Measurements from ENCODE around the gene SETDB2.

The SETDB2 gene

GRCh38 chr13:49456156-49456555 lies 12.1 kb downstream of the SETDB2 start:
- DNase-seq (ENCODE audit: low read depth, low spot score), result no peak
- no peak overlapping the region for H3K4me3 ChIP-seq (ENCODE audit: low read length)

DNA sequence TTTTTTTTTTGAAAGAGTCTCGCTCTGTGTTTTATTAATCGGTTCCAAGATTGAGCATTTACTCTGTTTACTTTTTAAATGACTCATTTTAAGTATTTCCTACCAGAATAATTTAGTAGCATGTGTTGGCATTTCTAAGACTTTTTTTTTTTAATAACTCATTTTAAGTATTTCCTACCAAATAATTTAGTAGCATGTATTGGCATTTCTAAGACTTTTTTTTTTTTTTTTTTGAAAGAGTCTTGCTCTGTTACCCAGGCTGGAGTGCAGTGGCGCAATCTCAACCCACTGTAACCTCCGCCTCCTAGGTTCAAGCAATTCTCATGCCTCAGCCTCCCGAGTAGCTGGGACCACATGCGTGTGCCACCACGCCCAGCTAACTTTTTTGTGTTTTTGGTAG lies 13.1 kb downstream of the SETDB2 start:
- DNase-seq (ENCODE audit: low read depth, low spot score), result no peak
- H3K4me3 ChIP-seq (ENCODE audit: low read length), result no peak overlapping the region

DNA sequence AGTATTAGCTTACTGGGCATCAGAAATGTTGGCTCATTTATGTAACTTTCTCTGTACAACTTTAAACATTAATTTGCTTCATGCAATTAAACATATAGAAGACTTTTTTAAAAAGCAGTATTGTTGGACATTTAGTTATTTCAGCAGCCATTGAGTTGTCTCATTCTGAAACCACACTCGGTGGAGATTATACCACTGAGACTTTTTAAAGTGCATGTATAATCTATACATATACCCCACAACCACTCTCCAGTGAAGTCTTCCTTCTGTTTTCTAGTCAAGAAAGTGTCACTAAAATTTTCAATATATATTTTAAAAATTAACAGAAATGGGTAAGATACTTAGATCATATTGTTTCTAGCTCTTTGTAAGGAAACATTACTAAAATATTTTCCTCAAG lies 15.5 kb downstream of the SETDB2 start:
- no peak for DNase-seq (ENCODE audit: low read depth, low spot score)
- H3K4me3 ChIP-seq (ENCODE audit: low read length), result no peak overlapping the region

DNA sequence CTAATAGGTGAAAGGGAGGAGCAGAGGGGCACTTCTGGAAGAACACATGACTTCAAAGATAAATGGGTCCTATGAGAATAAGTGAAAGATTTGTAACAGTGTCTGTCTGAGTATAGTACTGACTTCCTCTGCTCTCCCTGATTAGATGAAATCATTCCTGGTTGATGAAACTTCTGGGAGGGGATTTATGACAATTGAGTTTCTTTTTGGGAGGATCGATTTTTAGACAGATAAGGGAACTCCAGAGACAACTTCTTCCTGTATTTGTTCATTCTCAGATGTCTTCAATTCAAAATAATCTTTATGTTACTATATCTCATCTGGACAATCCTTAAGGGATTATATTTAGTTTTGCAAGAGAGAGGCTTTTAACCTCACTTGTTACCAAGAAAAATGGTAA lies 20.0 kb downstream of the SETDB2 start:
- H3K4me3 ChIP-seq (ENCODE audit: low read length), result no peak overlapping the region
- DNase-seq (ENCODE audit: low read depth, low spot score), result no peak

- no peak for DNase-seq (ENCODE audit: low read depth, low spot score)
- no peak overlapping the region for H3K4me3 ChIP-seq (ENCODE audit: low read length)
Observed at GRCh38 chr13:49464621-49465325, 20.7 kb downstream of the SETDB2 start.

DNA sequence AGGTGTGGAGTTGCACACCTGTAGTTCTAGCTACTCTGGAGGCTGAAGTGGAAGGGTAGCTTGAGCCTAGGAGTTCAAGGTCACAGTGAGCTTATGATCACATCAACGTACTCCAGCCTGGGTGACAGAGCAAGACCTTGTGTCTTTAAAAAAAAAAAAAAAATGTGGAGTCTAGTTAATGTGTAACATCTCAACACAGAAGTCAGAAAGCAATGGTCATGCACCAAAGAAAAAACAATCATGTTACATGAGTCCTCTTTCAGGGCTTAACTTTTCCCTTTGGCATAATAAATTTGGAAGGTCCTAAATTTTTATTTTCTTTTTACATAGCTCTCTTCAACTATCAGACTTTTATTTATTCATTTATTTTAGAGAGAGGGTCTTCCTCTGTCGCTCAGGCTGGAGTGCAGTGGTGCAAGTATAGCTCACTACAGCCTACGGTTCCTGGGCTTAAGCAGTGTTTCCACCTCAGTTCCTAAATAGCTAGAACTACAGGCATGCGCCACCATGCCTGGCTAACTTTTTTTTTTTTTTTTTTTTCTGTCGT lies 22.3 kb downstream of the SETDB2 start:
- no peak overlapping the region for H3K4me3 ChIP-seq (ENCODE audit: low read length)
- no peak for DNase-seq (ENCODE audit: low read depth, low spot score)

GRCh38 chr13:49472186-49472585 lies 28.1 kb downstream of the SETDB2 start:
- no peak overlapping the region for H3K4me3 ChIP-seq (ENCODE audit: low read length)
- DNase-seq (ENCODE audit: low read depth, low spot score), result no peak

DNA sequence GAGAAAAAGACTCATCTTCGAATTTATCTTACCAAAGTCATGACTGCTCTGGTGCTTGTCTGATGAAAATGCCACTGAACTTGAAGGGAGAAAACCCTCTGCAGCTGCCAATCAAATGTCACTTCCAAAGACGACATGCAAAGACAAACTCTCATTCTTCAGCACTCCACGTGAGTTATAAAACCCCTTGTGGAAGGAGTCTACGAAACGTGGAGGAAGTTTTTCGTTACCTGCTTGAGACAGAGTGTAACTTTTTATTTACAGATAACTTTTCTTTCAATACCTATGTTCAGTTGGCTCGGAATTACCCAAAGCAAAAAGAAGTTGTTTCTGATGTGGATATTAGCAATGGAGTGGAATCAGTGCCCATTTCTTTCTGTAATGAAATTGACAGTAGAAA lies 32.5 kb downstream of the SETDB2 start:
- no peak overlapping the region for H3K4me3 ChIP-seq (ENCODE audit: low read length)
- DNase-seq (ENCODE audit: low read depth, low spot score), result no peak

- no peak overlapping the region for H3K4me3 ChIP-seq (ENCODE audit: low read length)
- no peak for DNase-seq (ENCODE audit: low read depth, low spot score)
Observed at GRCh38 chr13:49481788-49482187, 37.7 kb downstream of the SETDB2 start.

DNA sequence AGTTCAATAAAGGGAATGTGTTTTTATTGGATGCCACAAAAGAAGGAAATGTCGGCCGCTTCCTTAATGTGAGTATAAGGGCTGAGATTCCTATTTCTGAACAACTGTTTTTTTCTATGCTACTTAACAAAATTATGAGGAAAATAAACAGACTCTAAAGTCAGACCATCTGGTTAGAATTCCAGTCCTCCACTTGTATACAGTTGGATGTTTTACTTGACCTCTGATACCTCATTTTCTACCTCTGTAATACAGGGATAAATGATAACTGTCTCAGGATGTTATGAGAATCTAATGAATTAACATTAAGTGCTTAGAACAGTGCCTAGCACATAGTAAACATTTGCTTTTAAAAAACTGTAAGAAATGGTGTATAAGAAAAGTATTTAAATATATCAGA lies 44.5 kb downstream of the SETDB2 start:
- DNase-seq (ENCODE audit: low read depth, low spot score), result no peak
- H3K4me3 ChIP-seq (ENCODE audit: low read length), result no peak overlapping the region

- no peak for DNase-seq (ENCODE audit: low read depth, low spot score)
Observed at GRCh38 chr13:49494645-49495044, 50.6 kb downstream of the SETDB2 start.

GRCh38 chr13:49495783-49496762 lies 52.0 kb downstream of the SETDB2 start, which contains the start of gene PHF11:
PHF11 (plus strand) TSS chr13:49495953; CDS start chr13:49496002, 49 bp downstream.
- peak; percentile 74 for DNase-seq (ENCODE audit: low read depth, low spot score)
- H3K4me3 ChIP-seq (ENCODE audit: low read length), result peak within 1 kb of the TSS; percentile 63

More at GRCh38 chr13:49494645-49495044, 50.6 kb downstream of the SETDB2 start:
- H3K4me3 ChIP-seq (ENCODE audit: low read length), result peak overlapping the region; percentile 63

DNA sequence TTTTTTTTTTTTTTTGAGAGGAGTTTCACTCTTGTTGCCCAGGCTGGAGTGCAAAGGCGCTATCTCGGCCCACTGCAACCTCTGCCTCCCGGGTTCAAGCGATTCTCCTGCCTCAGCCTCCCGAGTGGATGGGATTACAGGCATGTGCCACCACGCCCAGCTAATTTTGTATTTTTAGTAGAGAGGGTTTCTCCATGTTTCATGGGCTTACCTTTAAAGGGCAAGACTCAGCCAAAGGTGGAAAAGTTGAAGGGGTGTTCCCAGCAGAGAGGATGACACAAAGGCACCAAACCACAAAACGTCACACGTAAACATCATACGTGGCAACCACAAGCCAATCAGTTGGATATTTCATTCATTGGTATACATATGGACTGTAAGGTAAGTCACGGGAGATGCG lies 52.8 kb downstream of the SETDB2 start:
- H3K4me3 ChIP-seq (ENCODE audit: low read length), result peak overlapping the region; percentile 63
- DNase-seq (ENCODE audit: low read depth, low spot score), result peak; percentile 17

- no peak overlapping the region for H3K4me3 ChIP-seq (ENCODE audit: low read length)
- DNase-seq (ENCODE audit: low read depth, low spot score), result no peak
Observed at GRCh38 chr13:49497272-49497671, 53.2 kb downstream of the SETDB2 start.

GRCh38 chr13:49498206-49498605 lies 54.1 kb downstream of the SETDB2 start:
- no peak for DNase-seq (ENCODE audit: low read depth, low spot score)
- no peak overlapping the region for H3K4me3 ChIP-seq (ENCODE audit: low read length)

- DNase-seq (ENCODE audit: low read depth, low spot score), result no peak
- no peak overlapping the region for H3K4me3 ChIP-seq (ENCODE audit: low read length)
Observed at GRCh38 chr13:49499889-49500660, 56.0 kb downstream of the SETDB2 start.

DNA sequence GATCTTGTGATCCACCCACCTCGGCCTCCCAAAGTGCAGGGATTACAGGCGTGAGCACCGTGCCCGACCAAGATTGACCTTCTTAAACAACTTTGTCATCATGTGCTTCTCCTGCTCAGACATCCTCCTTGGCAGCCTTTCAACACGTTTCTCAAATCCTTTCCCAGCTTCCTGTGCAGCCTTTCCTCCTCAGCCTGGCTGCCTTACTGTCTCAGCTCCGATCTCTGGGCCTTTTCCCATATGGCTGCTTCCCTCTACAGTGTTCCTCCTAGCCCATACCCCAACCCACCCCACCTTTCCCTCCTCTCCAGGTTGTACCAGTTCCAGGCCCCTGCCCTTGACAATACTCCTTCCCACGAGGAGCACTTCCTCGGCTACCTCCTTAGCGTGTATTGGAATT lies 58.9 kb downstream of the SETDB2 start:
- H3K4me3 ChIP-seq (ENCODE audit: low read length), result no peak overlapping the region
- no peak for DNase-seq (ENCODE audit: low read depth, low spot score)

DNA sequence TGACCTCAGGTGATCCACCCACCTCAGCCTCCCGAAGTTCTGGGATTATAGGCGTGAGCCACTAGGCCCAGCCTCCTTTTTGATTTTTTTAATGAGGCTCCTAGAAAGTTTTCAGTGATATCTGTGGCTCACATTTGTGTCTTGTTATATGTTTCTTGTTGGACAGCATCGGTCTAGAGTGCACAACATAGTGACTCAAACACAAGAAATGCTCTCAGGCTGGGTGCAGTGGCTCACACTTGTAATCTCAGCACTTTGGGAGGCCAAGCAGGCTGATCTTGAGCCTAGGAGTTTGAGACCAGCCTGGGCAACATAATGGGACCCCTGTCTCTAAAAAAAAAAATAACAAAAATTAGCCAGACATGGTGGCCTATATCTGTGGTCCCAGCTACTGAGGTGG lies 59.9 kb downstream of the SETDB2 start:
- no peak for DNase-seq (ENCODE audit: low read depth, low spot score)
- H3K4me3 ChIP-seq (ENCODE audit: low read length), result no peak overlapping the region

DNA sequence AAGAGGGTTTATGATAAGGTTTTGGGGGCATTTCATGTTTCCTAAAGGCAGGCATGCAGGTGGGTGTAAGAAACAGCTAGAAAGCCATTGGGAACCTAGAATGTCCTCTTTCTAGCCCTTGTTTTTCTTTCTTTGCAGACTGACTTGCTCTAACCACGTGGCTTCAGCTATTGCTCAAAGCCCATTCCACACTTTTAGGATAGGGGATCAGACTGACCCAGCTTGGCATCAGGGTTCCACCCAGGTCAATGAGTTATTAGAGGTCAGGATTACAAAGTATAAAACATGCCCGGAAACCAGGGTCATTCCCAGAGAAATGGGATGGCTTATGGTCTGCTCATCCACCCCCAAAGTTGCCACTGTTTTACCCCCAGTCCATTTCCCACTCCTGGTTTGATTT lies 68.5 kb downstream of the SETDB2 start:
- H3K4me3 ChIP-seq (ENCODE audit: low read length), result no peak overlapping the region
- no peak for DNase-seq (ENCODE audit: low read depth, low spot score)
